ELR (cell line): ENCODE data around the gene PPM1B.
"Not testable (repeated sequence)": the region's sequence is repeated elsewhere in the genome, so short reads cannot be mapped to it uniquely, and the experiment has no call there.

Experiments
- DNase-seq: peaks from one replicate; pipeline ENCODE4 v3.0.0-alpha.2; 2015; ENCODE audit warnings: low read depth

PPM1B gene

DNA sequence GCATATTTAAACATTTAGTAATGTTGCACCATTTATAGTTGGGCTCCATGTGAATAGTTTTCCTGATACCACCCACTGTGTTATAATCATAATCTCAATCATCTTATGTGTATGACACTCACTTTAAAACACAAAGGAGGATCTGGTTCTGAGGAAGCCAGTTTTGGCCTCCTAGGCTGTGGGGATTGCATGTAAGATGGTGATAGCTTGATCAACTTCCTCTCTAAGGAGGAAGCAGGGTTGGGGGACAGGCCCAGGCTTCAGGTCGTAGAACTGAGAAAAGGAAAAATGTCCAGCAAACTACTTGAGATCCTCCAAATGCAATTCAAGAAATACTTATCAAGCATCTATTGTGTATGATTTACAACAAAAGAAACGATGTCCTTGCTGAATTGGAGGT is 4.9 kb upstream of the PPM1B start:
- no peak for DNase-seq

DNA sequence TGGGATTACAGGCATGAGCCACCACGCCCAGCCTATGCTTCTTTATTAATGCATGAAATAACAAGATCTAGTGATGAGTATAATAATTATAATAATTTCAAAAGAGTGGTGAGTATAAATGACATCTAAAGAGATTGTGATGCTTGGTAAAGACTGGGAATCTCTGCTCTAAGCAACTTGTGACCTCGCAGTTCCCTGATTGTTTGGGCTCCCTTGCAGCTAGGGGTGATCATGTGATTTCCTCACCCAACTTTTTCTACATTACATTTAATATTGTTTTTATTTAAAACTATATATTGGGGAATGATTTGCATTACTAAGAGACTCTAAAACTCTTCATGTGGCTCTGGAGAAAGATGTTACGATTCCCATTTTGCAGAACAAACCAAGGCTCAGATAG is 4.1 kb upstream of the PPM1B start:
- DNase-seq, result no peak

DNA sequence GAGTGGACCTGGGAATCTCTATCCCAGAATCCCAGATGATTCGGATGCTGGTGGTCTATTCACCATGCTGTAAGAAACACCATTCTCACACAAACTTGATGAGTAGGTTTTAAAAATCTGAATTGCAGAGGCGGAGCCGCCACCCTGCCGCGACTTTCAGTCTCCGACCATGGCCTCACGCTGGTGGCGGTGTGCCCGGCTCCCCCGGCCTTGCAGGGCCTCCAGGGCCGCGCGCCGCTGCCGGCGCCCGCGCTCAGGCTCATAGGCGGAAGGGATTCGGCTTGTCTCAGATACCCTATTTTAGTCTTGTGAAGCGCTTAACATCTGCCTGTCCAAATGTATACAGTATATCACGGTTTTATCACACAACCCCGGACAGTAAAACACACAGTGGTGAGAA is 2.6 kb upstream of the PPM1B start:
- DNase-seq, result no peak

DNA sequence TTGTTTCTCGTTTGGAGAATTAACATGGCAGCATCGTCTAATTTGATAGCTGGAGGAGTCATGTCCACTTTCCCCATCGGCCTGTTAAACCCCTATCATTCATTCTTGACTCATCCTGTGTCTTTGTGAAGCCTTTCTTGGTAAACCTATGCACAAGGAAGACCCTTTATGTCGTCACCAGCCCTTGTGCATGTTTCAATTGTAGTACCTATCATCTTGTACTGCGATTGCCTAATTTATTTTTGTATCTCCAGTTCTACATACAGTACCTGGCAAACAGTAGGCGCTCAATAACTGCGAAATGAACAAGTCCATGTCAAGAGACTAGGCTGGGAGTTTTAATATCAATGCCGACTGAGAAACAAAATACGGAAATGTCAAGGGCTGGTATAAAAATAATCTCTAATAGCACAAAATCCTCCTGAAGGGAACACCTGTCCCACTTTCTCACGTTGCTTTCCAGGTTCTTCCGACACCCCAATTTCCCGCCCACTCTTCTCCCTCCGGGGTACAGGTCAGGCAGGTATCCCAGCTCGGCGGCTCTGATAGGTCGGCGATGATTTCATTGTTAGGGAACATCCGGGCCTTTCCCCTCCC is 1.3 kb upstream of the PPM1B start:
- DNase-seq, result peak; percentile 7

DNA sequence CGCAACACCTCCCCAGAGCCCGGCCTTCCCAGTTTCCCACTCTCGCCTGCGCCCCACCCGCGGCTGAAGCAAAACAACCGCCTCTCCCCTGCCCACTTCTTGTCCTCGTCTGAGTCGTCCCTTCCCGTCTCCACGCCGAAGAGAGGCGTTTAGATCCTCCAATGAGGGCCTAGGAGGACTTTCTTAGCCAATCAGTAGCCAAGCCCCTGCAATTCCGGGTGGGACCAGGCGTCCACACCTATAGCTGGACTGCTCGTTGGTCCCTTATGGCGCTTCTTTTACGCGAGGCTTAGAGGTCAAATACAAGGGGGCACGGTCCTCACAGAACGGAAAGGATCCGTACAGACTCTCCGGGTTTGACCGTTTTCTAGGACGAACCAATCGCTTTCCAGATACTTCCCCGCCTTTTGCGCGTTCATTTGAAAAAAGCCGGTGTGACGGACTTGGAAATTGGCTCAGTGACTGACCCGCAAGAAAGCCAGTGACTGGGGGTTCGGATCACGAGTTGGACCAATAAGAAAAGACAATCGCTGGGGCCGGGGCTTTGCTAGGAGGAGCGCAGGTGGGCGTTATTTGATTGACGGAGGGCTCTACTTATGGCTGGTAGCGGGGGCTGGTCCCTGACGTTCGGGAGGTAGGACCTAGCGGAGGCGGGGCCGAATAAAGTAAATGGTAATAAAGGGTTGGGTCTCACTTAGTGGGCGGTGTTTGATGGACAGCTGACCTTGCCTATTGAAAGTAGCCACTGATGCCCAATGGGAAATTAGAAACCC is 581 bp upstream of the PPM1B start:
- DNase-seq, result peak; percentile 100

DNA sequence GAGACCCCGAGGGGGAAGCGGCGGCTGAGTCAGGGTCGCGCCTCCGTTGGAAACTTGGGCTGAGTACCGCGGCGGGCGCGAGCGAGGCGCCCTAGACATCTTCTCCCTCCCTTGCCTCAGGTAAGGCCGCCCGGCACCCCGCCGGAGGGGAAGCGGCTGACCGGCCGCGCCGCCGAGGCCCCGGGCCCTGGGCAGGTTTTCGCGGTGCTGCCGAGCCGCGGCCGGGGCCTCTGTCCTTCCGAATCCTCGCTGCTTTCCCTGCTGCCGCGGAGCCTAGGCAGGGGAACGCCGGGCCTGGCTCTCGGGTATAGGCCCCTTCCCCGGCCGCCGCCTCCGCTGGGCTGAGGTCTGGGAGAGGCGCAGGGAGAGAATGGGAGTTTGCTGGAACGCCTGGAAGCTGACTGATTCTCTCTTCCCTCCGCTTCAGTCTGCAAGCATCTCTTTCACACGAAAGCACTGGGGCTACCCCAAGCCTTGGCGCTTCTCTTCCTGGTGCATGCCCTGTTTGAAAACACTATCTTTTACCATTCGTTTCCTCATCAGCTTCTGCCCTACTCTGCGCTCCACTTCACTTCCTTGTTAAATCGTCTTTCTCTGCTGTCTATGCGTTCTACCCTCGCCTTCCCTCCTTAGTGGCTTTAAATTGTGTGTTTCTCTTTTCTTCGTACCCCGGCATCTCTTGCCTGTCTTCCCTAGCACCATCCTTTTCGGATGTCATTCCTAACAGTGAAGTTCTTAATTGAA is 652 bp downstream of the PPM1B start:
- peak; percentile 54 for DNase-seq

DNA sequence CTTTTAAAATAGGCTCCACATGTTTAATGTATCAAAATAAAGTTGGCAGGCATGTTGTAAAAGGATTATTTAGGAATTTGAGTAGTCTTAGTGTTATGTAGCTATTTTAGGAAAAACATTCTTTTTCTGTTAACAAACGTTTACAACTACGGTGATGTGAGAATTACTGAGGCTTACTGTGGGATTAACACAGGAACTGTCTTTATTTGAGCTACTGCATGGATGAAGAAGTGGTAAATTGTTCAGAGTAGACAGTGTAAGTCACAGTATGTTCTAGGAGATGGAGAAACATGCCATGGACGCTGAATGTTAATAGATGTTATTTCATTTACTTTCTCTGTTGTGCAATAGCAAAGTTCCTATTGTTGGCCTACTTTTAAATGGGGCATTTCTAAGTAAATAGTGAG is 1.6 kb downstream of the PPM1B start:
- peak; percentile 32 for DNase-seq

DNA sequence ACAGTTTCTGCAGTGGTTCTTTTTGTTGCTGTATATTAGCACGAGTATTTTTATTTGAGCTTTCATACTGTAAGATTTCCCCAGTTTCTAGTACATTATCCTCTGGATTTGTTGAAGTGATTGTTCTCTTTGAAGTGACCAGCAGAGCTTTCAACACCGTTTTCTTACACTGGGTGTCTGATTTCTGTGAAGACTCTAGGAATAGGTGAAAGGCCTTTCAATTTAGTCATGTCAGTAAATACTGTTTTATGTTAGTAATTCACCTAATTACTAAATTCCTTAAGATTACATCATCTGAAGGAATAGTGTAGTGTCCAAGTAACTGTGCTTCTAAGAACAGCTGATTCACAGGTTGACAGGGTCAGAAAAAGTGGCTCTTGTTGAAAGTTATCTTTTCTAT is 2.3 kb downstream of the PPM1B start:
- peak; percentile 69 for DNase-seq

DNA sequence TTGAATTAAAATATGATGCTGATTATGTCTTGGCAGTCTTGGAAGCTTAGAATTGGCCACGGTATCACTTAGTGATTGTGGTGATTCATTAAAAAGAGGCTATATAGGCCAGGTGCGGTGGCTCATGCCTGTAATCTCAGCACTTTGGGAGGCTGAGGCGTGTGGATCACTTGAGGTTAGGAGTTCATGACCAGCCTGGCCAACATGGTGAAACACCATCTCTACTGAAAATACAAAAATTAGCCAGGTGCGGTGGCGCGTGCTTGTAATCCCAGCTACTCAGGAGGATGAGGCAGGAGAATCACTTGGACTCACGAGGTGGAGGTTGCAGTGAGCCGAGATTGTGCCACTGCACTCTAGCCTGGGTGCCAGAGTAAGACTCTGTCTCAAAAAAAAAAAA is 2.8 kb downstream of the PPM1B start:
- DNase-seq, result not testable (repeated sequence)

DNA sequence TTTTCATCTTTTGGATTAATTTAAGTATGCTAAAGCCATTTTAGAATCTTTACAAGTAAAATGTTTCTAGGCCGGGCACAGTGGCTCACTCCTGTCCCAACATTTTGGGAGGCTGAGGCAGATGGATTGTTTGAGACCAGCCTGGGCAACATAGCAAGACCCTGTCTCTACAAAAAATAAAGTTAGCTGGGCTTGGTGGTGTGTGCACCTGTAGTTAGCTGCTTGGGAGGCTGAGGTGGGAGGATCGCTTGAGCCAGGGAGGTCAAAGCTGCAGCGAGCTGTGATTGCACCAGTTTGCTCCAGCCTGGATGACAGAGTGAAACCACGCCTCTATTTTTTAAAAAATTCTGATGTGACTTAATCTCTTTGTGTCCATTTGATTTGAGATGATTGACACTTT is 3.9 kb downstream of the PPM1B start:
- DNase-seq, result no peak

DNA sequence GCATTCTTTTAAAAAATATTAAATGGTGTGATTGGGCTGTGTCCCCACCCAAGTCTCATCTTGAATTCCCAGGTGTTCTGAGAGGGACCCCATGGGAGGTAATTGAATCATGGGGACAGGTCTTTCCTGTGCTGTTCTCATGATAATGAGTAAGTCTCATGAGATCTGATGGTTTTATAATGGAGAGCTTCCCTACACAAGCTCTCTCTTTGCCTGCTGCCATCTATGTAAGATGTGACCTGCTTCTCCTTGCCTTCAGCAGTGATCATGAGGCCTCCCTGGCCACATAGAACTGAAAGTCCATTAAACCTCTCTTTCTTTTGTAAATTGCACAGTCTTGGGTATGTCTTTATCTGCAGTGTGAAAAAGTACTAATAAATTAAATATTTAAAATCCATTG is 10.3 kb downstream of the PPM1B start:
- no peak for DNase-seq

DNA sequence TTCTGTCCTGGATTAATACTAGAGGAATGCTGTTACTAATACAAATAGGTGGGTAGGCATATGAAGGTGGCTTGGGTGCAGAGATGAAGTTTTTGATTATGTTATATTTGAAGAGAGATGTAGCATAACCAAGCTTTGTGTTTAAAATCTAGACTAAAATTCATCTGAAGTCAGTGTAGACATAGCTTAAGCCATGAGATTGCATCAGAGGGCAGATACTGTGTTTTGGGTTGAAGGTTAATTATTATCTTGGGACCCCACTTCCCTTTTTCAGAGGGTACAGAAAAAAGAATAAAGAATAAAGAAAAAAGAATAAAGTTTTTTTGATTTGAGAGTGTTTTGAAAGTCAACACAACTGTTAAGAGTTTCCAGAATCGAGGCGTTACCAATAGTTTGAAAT is 13.0 kb downstream of the PPM1B start:
- DNase-seq, result no peak

DNA sequence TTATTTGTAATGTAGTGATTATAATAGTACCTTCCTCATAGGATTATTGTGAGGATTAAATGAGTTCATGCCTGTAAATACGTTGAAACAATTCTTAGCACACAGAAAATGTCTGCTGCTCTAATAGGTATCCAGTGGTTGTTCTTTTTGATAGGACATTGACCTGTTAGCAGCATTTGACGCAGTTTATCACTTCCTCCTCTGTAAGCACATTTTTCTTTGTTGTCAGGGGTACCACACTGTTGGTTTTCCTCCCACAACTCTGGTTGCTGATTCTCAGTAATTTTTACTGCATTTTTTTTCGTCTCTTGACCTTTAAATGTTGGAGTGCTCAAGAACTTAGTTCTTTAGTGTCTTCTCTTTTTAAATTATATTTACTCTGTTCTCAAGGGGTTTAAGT is 15.4 kb downstream of the PPM1B start:
- no peak for DNase-seq

DNA sequence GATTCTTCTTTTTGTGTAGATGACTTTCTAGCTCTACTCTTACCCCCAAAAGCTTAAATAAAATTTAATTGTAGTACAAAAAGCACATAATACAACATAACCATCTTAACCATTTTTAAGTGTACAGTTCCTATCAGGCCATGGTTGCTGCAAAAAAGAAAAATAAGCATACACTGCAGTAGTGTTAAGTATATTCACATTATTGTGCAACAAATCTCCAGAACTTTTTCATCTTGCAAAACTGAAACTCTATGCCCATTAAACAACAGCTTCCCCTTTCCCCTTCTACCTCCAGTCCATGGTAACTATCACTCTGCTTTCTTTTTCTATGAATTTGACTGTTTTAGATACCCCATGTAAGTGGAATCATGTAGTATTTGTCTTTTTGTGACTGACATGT is 18.1 kb downstream of the PPM1B start:
- no peak for DNase-seq

DNA sequence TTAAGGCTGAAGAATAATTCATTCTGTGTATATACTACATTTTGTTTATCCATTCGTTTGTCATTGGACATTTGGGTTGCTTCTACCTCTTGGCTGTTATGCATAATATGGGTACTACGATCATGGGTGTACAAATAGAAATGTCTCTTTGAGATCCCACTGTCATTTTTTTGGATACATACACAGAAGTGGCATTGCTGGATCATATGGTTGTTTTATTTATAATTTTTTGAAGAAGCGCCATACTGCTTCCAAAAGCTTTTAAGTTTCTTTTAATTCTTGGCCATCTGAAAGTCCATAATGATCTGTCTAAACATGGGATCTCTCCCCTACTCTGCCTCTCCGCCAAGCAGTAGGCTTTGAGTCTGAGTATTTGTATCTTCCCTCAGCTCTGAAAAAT is 18.6 kb downstream of the PPM1B start:
- no peak for DNase-seq

DNA sequence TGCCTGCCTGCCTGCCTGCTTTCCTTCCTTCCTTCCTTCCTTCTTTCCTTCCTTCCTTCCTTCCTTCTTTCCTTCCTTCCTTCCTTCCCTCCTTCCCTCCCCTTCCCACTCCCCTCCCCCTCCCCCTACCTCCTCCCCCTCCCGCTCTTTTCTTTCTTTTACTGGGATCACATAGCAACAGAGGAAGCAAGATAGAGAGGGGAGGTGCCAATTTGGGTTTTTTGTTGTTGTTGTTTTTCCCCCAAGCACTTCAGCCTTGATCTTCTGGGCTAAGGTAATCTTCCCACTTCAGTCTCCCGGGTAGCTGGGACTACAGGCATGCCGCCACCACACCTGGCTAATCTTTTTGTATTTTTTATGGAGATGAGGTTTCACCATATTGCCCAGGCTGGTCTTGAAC is 20.0 kb downstream of the PPM1B start:
- no peak for DNase-seq

DNA sequence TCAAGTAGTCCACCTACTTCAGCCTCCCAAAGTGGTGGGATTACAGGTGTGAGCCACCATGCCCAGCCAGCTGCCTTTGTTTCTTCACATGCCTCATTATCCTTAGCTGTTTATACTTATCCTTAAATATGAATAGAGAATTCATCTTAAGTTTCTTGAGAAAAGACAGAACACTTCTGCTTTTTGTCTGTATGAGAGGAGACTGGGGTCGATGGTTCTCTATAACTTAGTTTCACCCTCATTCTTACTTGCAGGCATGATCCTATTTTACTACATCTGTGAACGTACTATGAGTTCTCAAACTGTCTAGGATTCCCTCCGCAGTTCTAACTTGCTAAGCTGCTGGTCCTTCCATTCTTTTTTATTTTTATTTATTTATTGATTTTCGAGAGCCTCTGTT is 20.4 kb downstream of the PPM1B start:
- DNase-seq, result no peak

DNA sequence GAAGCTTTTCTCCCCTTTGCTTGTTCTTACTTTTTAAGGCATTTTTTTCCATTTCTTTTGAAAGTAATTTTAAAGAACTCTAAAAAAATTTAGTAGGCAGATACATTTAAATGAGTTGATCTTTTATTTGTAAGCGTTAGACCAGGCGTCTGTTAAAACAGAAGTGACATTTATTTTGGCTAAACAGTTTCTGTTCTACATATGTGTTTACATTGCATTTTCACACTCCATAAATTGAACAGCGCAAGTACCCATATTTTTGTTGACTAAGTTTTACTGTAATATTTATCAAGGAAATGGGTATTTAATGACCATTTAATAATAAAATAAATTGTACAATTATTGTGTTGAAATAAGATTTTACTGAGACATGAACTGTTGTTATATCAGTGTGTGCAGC is 21.9 kb downstream of the PPM1B start:
- no peak for DNase-seq

DNA sequence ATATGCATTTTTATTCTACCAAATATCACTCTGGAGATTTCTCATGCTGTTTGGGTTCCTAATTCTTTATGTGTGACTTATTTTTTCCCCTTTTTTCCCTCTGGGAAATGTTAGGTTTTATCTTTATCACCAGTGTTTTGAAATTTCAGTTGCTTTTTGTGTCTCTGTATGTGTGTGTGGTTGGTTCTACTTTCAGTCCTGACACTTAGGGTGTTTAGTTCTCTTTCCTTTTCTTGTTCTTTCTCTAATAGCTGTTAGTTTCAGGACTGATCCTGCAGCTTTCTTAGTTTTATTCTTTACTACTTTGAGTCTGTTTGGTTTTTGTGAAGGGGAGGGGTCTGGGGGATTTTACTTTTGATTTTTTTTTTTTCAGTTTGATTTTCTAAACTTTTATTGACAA is 23.1 kb downstream of the PPM1B start:
- DNase-seq, result no peak

DNA sequence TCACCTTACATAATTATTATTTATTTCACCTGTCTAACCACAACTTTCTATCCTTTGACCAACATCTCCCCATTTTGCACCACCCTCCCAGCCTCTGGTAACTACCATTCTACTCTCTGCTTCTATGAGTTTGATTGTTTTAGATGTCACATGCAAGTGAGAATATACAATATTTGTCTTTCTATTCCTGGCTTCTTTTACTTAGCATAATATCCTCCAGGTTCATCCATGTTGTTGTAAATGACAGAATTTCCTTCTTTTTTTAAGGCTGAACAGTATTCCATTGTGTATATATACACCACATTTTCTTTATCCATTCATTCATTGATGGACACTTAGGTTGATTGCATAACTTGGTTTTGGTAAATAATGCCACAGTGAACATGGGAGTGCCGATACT is 24.0 kb downstream of the PPM1B start:
- DNase-seq, result no peak

DNA sequence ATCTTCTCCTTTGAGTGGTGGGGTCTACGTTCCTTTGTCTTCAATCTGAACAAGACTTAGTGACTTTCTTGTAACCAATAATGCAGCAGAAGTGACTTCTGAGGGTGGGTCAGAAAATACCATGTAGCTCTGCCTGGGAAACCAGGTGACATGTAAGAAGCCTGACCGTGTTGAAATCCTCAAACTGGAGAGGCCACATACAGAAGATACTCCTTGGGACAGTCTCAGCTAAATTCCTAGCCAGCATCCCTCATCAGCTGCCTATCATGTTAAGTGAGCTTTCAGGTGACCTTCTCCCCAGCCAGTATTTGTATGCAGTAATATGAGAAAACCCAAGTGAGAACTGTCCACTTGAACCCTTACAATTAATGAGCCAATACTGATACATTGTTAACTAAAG is 27.0 kb downstream of the PPM1B start:
- DNase-seq, result no peak

DNA sequence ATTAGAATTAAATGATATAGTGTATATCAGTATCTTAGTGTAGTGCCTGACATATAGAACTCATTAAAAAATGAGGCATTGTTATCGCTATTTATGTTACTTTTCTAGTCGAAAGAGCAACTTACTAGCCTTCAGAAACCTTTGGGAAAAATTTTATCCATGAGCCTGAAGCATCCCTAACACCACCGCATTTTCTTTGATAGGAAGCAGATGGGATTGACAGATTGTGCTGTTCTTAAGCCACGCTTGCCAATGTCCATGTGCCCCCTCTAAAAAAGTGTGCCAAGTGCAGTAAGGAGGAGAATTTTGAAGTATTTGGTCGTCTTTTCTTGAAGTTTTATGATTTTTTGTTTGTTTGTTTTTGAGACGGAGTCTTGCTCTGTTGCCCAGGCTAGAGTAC is 29.1 kb downstream of the PPM1B start:
- no peak for DNase-seq

DNA sequence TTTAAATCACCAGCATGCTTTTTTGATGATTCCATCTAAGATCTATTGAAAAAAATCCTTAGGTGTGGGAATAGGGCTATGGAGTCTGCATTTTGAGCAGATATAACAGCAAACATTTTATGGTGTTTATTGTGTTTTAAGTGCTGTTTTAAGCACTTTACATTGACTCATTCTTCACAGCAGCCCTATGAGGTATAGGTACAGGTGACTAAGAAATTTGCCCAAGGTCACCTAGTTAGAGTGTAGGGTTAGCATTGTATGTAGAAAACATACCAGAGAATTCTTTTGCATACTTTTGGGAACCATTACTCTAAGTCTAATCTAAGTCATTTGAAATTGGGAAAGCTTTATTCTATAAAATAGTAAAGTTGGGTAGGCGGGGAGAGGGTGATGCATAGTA is 31.3 kb downstream of the PPM1B start:
- DNase-seq, result no peak

DNA sequence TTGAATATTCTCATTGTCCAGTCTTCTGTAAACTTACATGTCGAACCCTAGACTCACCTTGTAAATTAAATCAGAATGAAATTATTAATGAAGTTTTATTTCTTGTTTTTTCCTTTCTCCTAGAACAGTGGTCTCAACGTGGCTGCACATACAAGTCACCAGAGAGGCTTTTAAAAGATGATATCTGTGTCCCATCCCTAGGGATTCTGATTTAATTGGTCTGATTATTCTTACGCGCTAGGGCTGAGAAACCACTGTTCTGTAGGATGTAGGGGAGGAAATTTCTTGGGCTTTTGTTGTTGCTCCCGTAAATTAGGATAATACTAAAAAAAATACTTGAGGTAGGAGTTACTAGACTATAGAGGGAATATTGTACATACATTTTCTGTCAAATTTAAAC is 32.1 kb downstream of the PPM1B start:
- no peak for DNase-seq
